HepG2 (cell line): ENCODE measurements around the gene PRKCB.

Experiments used
- ATF1 ChIP-seq: IDR thresholded peaks from 2 replicates; pipeline ENCODE4 v1.6.1; 2016; ENCODE audit warnings: mild to moderate bottlenecking, control low read depth
- CTCF ChIP-seq: sonication (generic); formaldehyde crosslinking; IDR thresholded peaks from 2 replicates; pipeline ENCODE4 v1.5.0; 2020; ENCODE audit warnings: mild to moderate bottlenecking, missing genetic modification reagents, moderate library complexity
- HOMEZ ChIP-seq: IDR thresholded peaks from 2 replicates; pipeline ENCODE4 v1.6.1; 2016; ENCODE audit warnings: low read depth
- JUN ChIP-seq: sonication (generic); formaldehyde crosslinking; IDR thresholded peaks from 2 replicates; pipeline ENCODE4 v1.4.0; 2020; ENCODE audit warnings: mild to moderate bottlenecking, missing genetic modification reagents
- TARDBP ChIP-seq: sonication (generic); formaldehyde crosslinking; IDR thresholded peaks from 2 replicates; pipeline ENCODE4 v1.8.0; 2022; ENCODE audit warnings: mild to moderate bottlenecking, missing genetic modification reagents
- ZBTB4 ChIP-seq: sonication (generic); formaldehyde crosslinking; IDR thresholded peaks from 2 replicates; pipeline ENCODE4 v1.4.0; 2020; ENCODE audit warnings: missing genetic modification reagents, mild to moderate bottlenecking, borderline replicate concordance
- ZFYVE20 ChIP-seq: sonication (generic); formaldehyde crosslinking; IDR thresholded peaks from 2 replicates; pipeline ENCODE4 v1.8.0; 2023; ENCODE audit warnings: low read depth, mild to moderate bottlenecking, moderate library complexity, missing genetic modification reagents, borderline replicate concordance
- ZNF18 ChIP-seq: sonication (generic); formaldehyde crosslinking; IDR thresholded peaks from 2 replicates; pipeline ENCODE4 v1.8.0; 2022; ENCODE audit warnings: mild to moderate bottlenecking, missing genetic modification reagents; ENCODE audit not compliant: insufficient replicate concordance
- ZNF230 ChIP-seq: sonication (generic); formaldehyde crosslinking; IDR thresholded peaks from 2 replicates; pipeline ENCODE4 v1.4.0; 2020; ENCODE audit warnings: mild to moderate bottlenecking, missing genetic modification reagents
- ZNF670 ChIP-seq: sonication (generic); formaldehyde crosslinking; IDR thresholded peaks from 2 replicates; pipeline ENCODE4 v1.8.0; 2022; ENCODE audit warnings: mild to moderate bottlenecking, missing genetic modification reagents, borderline replicate concordance

DNA sequence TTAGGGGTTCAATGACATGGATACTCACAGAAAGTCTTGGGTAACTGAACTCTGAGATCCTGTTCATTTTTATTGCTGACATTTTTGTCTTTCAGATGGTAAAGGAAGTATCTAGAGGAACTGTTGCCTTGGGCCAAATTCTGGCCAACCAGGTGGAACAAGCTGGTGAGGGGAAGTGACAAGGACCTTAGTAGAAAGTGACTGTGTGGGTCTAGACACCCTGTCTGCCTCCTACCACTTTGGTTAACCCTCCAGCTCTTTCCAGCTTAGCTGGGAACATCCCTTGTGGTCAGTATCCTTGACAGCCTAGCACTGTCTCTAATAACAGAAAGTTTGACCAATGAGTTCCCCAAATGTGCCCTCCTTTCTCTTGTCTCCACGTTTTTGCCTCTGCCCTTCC, 28.8 kb upstream of the PRKCB start:
- TF ChIP-seq ZNF230 (CRISPR knock-in tag) (no peak), ZNF670 (CRISPR knock-in tag) (no peak), ZFYVE20 (CRISPR knock-in tag) (no peak), CTCF (CRISPR knock-in tag) (no peak), TARDBP (CRISPR knock-in tag) (no peak), JUN (no peak), ZNF18 (CRISPR knock-in tag) (no peak), ZBTB4 (CRISPR knock-in tag) (no peak), HOMEZ (no peak), ATF1 (no peak)
